ENCODE data around the gene ETF1.
A peak's percentile ranks its signal among the peaks of the same experiment; 100 is the strongest.

ETF1 gene

GRCh38 chr5:138574744-138575193 is 31.7 kb upstream of the ETF1 start:
- no peak for DNase-seq (ENCODE audit: extremely low read depth, insufficient read length)
- no peaks in the 10 kb centered on the region for H3K27me3 ChIP-seq (replicated peaks; ENCODE audit: control insufficient read depth, insufficient read depth, low read length)
- TF ChIP-seq CTCF (IDR thresholded peaks at IDR 0.05; ENCODE audit: insufficient read depth, low read length, poor library complexity, severe bottlenecking): no peak
- H3K4me3 ChIP-seq (replicated peaks; ENCODE audit: low read depth, low read length): peak overlapping the region; percentile 99
- H3K36me3 ChIP-seq (ENCODE audit: control insufficient read depth, insufficient read depth, low read length): peaks cover 15% of the 10 kb centered on the region

DNA sequence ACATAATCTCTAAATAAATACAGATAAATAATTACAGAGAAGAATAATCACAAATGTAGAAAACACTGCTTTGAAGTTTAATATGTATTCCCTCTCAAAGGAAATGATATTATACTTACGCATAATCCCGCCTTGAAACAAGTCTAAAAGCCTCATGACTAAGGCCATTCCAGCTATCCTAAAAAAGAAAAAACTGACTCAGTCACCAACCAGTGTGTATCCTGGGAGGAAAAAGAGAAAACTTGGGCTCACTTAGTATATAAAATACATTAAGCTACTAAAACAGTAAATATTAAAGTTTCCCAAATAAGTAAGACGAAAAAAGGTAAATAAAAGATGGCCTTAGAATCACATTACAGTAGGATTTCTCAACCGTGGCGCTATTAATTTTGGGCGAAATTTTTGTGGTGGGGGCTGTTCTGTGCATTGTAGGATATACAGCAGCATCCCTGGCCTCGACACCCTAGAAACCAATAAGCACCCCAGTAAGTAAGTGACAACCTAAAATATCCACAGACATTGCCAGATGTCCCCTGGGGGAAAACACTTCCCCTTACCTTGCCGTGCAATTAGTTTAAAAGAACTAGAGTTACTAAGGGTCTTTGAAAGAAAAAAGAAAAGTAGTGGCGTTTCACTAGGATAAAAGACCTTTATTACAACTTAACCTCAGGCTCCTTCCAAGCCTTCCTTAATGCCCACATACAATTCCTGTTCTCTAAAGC is 31.1 kb upstream of the ETF1 start:
- Histone ChIP-seq H3K36me3 (ENCODE audit: control insufficient read depth, insufficient read depth, low read length) (peaks cover 17% of the 10 kb centered on the region), H3K4me3 (replicated peaks; ENCODE audit: low read depth, low read length) (peak overlapping the region; percentile 99), H3K27me3 (replicated peaks; ENCODE audit: control insufficient read depth, insufficient read depth, low read length) (no peaks in the 10 kb centered on the region)
- TF ChIP-seq CTCF (IDR thresholded peaks at IDR 0.05; ENCODE audit: insufficient read depth, low read length, poor library complexity, severe bottlenecking): no peak
- no peak for DNase-seq (ENCODE audit: extremely low read depth, insufficient read length)

- no peak overlapping the region for H3K4me3 ChIP-seq (replicated peaks; ENCODE audit: low read depth, low read length)
- no peaks in the 10 kb centered on the region for H3K27me3 ChIP-seq (replicated peaks; ENCODE audit: control insufficient read depth, insufficient read depth, low read length)
- TF ChIP-seq CTCF (IDR thresholded peaks at IDR 0.05; ENCODE audit: insufficient read depth, low read length, poor library complexity, severe bottlenecking): no peak
- DNase-seq (ENCODE audit: extremely low read depth, insufficient read length): no peak
- peaks cover 20% of the 10 kb centered on the region for H3K36me3 ChIP-seq (ENCODE audit: control insufficient read depth, insufficient read depth, low read length)
Measured at GRCh38 chr5:138573223-138573622, 30.2 kb upstream of the ETF1 start.

DNA sequence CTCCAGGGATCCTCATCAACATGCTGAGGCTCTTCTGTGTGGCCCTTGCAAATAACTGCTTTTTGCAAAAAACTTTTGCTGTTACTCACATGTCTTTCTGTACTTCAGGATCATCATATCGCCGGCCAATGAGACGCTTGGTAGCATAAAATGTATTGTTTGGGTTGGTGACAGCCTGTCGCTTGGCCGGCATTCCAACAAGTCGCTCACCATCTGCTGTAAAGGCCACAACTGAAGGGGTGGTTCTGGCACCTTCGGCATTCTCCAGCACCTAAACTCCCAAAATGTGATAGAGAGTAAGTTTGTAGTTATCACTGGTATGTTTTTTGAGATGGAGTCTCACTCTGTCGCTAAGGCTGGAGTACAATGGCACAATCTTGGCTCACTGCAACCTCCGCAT is 27.8 kb upstream of the ETF1 start:
- no peak for TF ChIP-seq CTCF (IDR thresholded peaks at IDR 0.05; ENCODE audit: insufficient read depth, low read length, poor library complexity, severe bottlenecking)
- peaks cover 26% of the 10 kb centered on the region for H3K36me3 ChIP-seq (ENCODE audit: control insufficient read depth, insufficient read depth, low read length)
- DNase-seq (ENCODE audit: extremely low read depth, insufficient read length): no peak
- no peak overlapping the region for H3K4me3 ChIP-seq (replicated peaks; ENCODE audit: low read depth, low read length)
- H3K27me3 ChIP-seq (replicated peaks; ENCODE audit: control insufficient read depth, insufficient read depth, low read length): no peaks in the 10 kb centered on the region

DNA sequence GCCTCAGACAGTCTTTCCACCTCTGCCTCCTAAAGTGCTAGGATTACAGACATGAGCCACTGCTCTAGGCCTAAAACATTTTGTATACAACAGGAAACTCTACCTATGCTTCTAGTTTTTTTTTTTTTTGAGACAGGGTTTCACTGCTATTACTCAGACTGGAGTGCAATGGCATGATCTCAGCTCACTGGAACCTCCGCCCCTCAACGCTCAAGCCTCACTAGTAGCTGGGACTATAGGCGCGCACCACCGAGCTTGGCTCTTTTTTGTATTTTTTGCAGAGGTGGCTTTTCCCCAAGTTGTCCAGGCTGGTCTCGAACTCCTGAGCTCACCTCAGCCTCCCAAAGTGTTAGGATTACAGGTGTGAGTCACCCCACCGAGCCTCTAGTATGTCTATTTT is 26.7 kb upstream of the ETF1 start:
- no peak for TF ChIP-seq CTCF (IDR thresholded peaks at IDR 0.05; ENCODE audit: insufficient read depth, low read length, poor library complexity, severe bottlenecking)
- H3K4me3 ChIP-seq (replicated peaks; ENCODE audit: low read depth, low read length): no peak overlapping the region
- DNase-seq (ENCODE audit: extremely low read depth, insufficient read length): no peak
- H3K27me3 ChIP-seq (replicated peaks; ENCODE audit: control insufficient read depth, insufficient read depth, low read length): no peaks in the 10 kb centered on the region
- peaks cover 26% of the 10 kb centered on the region for H3K36me3 ChIP-seq (ENCODE audit: control insufficient read depth, insufficient read depth, low read length)
